Lung microvascular endothelial cell (primary cell): ENCODE results near the gene RBBP9. TPM values are rescaled to one million over a fixed set of nuclear protein-coding genes. Genes with fewer than 3 reads are reported as not detected.
A peak's percentile ranks its signal among the peaks of the same experiment; 100 is the strongest.
"Not testable (repeated sequence)": the region's sequence is repeated elsewhere in the genome, so short reads cannot be mapped to it uniquely, and the experiment has no call there.

Experiments used
- DNase-seq, 2 donors: peaks; one replicate each; pipeline versions ENCODE4 v3.0.0 to v3.0.0-alpha.2; 2010; ENCODE audit warnings: low read depth in 2 of 2
- total RNA-seq: library from RNA; depleted of rRNA; stranded (reverse); fragments of >200 nt; gene quantifications from 2 replicates; pipeline ENCODE4 v1.2.1, GENCODE V29; 2014

RBBP9 gene
- total RNA-seq, 1 donor from 2014 or later = 8.3 TPM

- peak in 1 of 2 donors; percentile 58 for DNase-seq
Observed at GRCh38 chr20:18504479-18505060, 7.5 kb upstream of the RBBP9 start.

DNA sequence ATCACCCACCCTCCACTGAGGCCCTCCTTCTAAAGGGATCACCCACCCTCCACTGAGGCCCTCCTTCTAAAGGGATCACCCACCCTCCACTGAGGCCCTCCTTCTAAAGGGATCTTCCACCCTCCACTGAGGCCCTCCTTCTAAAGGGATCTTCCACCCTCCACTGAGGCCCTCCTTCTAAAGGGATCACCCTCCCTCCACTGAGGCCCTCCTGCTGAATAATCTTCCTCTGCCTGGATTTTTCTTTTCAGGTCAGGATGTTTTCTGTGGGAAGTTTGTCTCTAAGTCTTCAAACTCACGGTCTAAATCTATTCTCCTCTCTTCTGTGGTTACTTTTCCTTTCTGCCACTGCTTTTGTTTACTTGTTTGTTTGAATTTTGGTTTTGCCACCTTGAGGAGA, 4.6 kb upstream of the RBBP9 start:
- not testable (repeated sequence) for DNase-seq

GRCh38 chr20:18497603-18498002, 578 bp upstream of the RBBP9 start:
- DNase-seq = no peak

- peak; percentile 1 to 3 for DNase-seq
Observed at GRCh38 chr20:18496042-18496441, 983 bp downstream of the RBBP9 start.

DNA sequence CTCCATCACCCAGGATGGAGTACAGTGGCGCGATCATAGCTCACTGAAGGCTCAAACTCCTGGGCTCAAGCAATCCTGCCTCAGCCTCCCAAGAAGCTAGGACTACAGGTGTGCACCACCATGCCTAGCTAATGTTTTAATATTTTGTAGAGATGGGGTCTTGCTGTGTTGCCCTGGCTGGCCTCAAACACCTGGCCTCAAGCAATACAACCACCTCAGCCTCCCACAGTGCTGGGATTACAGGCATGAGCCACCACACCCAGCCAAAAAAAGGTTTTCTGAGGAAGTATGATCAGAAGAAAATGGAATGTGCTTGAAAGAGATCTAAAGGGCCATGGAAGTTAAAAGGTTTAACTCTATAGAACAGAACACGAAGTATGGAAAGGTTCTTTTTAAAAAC, 8.7 kb downstream of the RBBP9 start:
- DNase-seq = no peak

- DNase-seq = no peak
Observed at GRCh38 chr20:18481596-18481995, 15.4 kb downstream of the RBBP9 start.

DNA sequence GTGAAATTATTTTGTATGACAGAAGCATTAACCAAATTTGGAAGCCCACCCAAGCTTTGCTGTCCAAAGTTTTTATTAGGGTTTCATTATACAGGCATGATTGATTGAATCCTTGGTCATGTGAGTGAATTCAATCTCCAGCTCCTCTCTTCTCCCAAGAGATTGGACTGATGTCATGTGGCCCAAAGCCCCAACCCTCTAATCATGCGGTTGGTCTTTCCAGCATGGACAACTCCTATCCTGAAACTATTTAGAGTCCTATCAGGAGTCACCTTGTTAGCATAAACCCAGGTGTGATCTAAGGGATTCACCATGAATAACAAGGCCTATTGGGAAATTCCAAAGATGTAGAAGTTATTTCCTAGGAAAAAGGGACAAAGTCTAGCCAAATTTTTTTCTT, 19.2 kb downstream of the RBBP9 start:
- no peak for DNase-seq

- DNase-seq = no peak
Observed at GRCh38 chr20:18477218-18477617, 19.8 kb downstream of the RBBP9 start.

DNA sequence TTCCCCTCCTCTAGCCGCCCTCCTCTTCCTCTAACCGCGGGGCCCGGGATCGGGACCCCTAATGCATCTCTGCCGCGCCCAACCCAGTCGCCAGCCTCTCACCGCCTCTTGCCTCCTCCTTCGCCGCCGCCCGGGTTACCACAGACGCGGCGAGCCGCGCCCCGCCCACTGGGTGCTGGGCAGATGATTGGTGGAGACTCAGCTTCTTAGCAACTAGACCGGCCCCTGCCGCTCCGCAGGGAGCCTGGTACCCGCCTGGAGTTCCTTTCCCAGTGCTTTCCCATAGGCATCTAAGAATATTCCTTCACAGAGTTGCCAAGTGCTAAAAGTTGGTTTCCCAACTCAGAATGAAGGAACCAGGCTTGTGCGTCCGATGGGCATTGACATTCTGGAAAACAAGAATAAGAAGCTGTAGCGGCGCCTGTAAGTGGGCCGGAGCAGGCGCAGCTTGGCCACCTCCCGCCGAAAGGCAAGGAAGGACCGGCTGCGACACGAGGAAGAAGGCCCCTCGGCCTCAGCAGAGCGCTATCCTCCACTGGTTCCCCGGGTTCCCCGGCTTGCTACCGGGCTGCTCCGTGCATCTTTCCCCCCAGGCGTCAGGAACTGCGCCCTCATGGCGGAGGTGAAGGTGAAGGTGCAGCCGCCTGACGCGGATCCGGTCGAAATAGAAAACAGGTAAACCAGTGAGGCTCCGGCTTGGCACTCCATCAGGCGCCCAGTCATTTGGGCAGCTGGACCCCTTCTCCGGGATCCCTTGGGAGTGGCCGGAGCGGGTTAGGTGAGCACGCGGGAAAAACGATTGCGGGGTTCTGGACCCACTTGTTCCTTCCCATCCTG, 29.9 kb downstream of the RBBP9 start, which contains the start of the genes DZANK1 and POLR3F:
Gene DZANK1 (minus strand): TSS at position 137 of the 837 bp plus-strand sequence. CDS start 1,672 bp downstream, outside the sequence.
Gene POLR3F (plus strand): TSS at position 497 of the 837 bp plus-strand sequence. CDS start 117 bp downstream, at position 614.
- peak; percentile 96 for DNase-seq

DNA sequence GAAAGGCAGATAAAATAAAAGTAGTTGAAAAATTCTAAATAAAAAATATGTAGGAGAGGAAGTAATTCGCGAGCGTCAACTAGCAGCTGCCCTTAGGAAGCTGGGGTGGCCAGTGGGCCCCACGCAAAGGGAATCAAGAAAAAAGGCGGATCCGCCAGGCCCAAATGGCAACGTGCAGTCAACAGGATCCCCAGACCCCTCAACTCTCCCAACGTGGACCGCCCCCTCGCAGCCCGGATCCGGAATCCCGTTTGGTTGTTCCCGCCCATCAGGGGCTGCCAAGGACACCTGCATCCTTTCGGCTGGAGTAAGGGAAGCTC, 30.5 kb downstream of the RBBP9 start:
- DNase-seq = peak in 1 of 2 donors; percentile 83

DNA sequence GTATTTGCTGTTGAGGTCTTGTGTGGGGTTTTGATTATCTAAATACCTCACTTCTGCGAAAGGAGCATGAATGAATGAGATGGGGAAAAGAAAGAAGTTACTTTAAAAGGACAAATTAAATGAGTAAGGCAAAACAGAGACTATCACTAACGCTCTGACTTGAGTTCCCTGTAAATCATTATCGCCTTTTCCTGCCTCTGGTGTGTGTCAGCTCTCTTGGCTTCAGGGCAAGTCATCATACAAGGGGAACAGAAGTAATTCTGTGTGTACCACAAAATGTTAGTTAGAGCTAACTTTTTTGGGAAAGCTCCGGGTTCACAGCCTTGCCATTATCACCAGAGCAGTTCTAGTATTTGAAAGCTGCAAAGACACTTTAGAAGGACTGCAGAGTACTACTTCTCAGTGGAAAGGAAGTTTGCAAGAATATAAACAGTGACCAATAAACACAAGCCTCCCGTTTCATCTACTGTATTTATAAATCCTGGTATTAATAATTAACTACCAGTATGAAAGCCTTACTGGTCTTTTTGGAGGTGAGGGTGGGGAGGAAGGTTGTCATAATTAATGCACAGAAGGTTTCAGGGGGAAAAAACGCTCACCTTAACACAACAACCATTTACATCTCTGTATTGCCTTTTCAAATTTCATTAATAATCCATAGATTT, 31.4 kb downstream of the RBBP9 start:
- no peak for DNase-seq

- no peak for DNase-seq
Observed at GRCh38 chr20:18456600-18456999, 40.4 kb downstream of the RBBP9 start.

DNA sequence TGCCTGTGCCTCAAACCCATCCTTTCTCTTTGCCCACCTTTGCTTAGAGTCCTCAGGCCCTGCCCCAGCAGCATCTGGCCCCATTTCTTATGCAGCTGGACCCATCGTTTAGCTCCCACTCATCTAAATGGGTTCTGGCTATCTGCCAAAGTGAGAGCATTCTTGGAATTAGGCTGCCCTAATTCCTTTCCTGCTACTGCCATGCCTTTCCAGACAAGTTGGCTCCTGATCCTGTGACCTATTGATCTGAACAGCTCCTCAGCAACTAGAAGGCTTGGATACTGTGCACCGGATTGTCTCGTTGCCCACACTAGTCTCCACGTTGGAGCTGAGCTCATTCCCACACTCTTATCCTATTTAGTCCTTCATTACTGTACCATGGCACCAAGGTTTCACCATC, 53.1 kb downstream of the RBBP9 start:
- DNase-seq = peak in 1 of 2 donors; percentile 7

GRCh38 chr20:18440403-18440802, 56.6 kb downstream of the RBBP9 start:
- DNase-seq = no peak

- DNase-seq = peak in 1 of 2 donors; percentile 60
Observed at GRCh38 chr20:18436847-18437246, 60.2 kb downstream of the RBBP9 start.

Other genes with a start within 250 kb of the RBBP9 start
- gene ZNF133, start 208.7 kb downstream of the RBBP9 start, total RNA-seq = 10.7 and 15.1 TPM in 2 replicates
- gene DZANK1, start 30.2 kb downstream of the RBBP9 start, total RNA-seq = 0.40 and 0.44 TPM in 2 replicates
- 13.3 and 13.5 TPM in 2 replicates for gene POLR3F, start 29.8 kb downstream of the RBBP9 start, total RNA-seq
- gene SEC23B, start 10.7 kb upstream of the RBBP9 start, total RNA-seq = 27.2 and 42.1 TPM in 2 replicates
- 51.9 and 82.3 TPM in 2 replicates for gene SMIM26, start 70.2 kb upstream of the RBBP9 start, total RNA-seq
- 35.5 and 51.2 TPM in 2 replicates for gene DTD1, start 90.8 kb upstream of the RBBP9 start, total RNA-seq